ENCODE results near the gene ARPP21.

Gene ARPP21

DNA sequence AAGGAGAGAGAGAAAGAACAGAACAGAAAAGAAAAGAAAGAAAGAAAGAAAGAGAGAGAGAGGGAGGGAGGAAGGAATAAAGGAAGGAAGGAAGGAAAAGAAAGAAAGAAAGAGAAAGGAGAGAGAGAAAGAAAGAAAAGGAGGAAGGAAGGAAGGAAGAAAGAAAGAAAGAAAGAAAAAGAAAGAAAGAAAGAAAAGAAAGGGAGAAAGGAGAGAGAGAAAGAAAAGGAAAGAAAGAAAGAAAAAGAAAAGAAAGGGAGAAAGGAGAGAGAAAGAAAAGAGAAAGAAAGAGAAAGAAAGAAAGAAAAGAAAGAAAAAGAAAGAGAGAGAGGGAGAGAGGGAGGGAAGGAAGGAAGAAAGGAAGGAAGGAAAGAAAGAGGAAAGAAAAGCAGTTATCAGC lies 108.8 kb downstream of the ARPP21 start:
- TF ChIP-seq, protein P1, sequence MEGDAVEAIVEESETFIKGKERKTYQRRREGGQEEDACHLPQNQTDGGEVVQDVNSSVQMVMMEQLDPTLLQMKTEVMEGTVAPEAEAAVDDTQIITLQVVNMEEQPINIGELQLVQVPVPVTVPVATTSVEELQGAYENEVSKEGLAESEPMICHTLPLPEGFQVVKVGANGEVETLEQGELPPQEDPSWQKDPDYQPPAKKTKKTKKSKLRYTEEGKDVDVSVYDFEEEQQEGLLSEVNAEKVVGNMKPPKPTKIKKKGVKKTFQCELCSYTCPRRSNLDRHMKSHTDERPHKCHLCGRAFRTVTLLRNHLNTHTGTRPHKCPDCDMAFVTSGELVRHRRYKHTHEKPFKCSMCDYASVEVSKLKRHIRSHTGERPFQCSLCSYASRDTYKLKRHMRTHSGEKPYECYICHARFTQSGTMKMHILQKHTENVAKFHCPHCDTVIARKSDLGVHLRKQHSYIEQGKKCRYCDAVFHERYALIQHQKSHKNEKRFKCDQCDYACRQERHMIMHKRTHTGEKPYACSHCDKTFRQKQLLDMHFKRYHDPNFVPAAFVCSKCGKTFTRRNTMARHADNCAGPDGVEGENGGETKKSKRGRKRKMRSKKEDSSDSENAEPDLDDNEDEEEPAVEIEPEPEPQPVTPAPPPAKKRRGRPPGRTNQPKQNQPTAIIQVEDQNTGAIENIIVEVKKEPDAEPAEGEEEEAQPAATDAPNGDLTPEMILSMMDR (conservative IDR thresholded peaks at IDR 0.05; ENCODE audit: low read depth, low read length) = no peak
- no peak for DNase-seq (ENCODE audit: low read depth)
- H3K4me3 ChIP-seq (ENCODE audit: low read length) = no peak overlapping the region

DNA sequence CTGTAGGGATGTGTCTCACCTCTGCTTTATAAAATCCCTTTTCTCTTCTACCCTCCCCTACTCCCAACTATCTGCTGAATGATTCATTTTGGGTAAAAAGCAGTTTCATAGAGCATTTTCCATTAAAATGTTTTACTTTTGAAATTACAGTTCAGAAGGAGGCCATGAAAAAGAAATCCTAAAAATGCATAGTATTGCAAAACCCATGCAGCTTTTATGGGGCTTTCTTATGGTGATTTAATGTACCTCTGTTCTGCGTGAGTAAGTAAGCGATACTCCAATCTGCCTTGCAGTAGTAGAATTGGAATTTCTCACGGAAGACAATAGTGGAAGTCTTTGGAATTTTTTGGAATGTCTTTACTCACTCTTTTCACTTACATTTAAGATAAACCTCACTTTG lies 111.9 kb downstream of the ARPP21 start:
- TF ChIP-seq, protein P1 (conservative IDR thresholded peaks at IDR 0.05; ENCODE audit: low read depth, low read length) = no peak
- no peak overlapping the region for H3K4me3 ChIP-seq (ENCODE audit: low read length)
- no peak for DNase-seq (ENCODE audit: low read depth)

DNA sequence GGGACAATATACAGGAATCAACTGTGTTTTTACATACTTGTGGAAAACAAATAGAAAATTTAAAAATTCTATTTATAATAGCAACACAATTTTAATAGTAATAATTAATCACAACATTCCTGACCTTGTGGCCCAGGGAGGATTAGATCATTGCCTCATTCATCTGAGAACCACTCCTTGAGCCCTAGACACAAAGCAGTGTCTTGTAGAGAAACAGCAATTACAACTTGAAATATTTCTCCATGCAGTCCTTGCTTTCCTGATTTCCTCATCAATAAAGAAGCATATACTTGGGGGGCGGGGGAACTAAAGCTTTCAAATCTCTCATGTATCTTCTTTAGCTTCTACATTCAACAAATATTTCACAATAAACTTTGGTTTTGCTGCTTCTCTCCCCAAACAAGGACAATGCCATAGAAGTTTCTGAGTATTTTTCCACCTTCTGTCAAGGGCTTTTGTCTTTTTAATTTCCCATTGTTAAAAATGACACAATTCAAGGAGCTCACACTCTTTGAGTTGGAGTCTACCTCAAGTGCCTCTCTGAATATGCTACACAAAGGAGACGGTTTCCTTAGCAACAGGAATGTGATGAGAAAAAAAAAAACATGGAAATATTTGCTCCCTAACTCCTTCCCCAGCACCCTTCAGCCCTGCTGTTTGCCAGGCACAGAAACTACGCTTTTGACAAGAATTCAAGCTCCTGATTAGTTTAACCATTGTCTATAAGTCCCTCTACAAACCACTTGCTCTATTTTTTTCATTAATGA lies 118.8 kb downstream of the ARPP21 start:
- TF ChIP-seq, protein P1 (conservative IDR thresholded peaks at IDR 0.05; ENCODE audit: low read depth, low read length) = no peak
- H3K4me3 ChIP-seq (ENCODE audit: low read length) = no peak overlapping the region
- DNase-seq (ENCODE audit: low read depth) = no peak

DNA sequence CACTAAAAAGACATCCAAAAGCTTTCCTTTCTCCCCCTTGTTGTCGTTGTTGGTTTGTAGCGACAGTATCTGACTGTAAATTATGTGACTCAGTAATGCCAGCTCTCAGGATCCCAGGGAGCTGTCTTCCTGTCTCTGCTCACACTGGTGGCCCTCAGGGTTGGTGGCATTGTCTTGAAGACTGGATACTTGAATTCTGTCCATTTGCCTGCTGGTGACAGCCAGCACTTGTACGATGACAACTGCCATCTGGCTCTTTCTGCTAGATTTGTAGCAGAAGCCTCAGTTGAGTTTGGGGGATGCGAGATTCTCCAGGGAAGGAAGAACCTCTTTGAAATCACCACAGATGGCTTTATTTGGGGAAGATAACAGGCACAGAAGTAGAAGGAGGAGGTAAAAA lies 120.8 kb downstream of the ARPP21 start:
- TF ChIP-seq, protein P1 (conservative IDR thresholded peaks at IDR 0.05; ENCODE audit: low read depth, low read length) = no peak
- no peak overlapping the region for H3K4me3 ChIP-seq (ENCODE audit: low read length)
- DNase-seq (ENCODE audit: low read depth) = no peak

DNA sequence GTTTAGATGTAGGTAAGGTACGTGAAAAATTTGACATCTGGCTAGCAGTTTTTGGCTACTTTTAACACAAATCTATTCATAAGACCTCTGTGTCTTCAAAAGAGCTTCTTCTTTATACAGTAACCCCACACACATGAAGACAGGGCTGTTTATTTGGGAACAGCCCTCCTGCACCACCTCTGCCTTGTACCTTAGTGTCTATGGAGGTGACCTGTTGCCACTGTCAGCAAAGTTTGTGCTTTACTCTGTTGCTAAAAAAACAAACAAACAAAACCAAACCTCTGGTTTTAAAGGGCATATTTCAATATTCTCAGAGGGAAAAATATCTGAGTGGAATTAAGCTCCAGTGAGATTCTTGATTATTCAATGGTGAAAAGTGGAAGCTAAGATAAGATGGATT lies 122.0 kb downstream of the ARPP21 start:
- TF ChIP-seq, protein P1 (conservative IDR thresholded peaks at IDR 0.05; ENCODE audit: low read depth, low read length) = no peak
- DNase-seq (ENCODE audit: low read depth) = no peak

DNA sequence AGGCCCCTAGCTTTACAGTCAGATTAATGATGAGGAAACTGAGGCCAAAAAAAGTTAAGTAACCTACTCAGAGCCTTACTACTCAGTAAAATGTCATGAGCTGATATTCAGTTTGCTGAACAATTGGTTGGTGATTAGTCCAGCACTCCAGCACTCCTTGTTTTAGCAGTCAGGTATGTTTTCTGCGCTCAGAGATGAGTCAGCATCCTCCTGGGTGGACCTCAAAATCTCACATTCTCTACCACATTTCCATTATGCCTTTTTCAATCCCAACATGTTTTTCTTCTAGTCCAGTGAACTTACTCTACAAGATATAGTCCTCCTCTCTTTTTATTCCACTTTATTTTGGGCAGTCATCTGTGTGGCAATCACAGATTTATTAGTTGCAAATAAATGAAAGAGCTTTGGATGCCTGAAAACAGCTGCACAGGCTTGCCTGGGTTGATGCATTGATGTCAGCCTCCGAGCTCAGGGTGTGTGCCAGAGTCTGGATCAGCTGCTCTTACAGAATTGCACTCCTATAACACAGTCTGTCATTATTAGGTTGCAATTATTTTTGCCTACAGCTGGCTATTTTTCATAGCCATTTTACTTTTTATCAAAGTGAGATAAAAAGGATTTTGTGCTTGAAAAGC lies 133.2 kb downstream of the ARPP21 start:
- TF ChIP-seq, protein P1 (conservative IDR thresholded peaks at IDR 0.05; ENCODE audit: low read depth, low read length) = no peak
- H3K4me3 ChIP-seq (ENCODE audit: low read length) = no peak overlapping the region

More for the DNA sequence above, 122.0 kb downstream of the ARPP21 start:
- H3K4me3 ChIP-seq (ENCODE audit: low read length) = no peak overlapping the region

DNA sequence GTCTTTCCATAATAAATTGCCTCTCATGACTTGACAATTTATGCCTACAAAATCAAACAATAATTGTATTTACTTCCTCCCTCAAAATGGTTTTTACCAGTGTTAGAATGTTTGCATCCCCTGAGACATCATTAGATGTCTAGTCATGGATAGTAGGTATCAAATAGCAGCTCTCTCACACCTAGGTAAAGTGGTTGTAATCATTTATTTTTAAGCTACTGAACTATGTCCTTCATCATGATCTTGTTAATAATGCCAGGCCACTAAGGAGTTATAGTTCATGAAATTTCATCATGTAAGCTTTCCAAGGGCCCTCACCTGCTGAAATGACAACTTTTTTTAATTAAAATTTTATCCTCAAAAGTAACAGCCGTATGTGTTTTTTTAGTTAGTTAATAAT lies 134.1 kb downstream of the ARPP21 start:
- TF ChIP-seq, protein P1 (conservative IDR thresholded peaks at IDR 0.05; ENCODE audit: low read depth, low read length) = no peak
- no peak for DNase-seq (ENCODE audit: low read depth)
- no peak overlapping the region for H3K4me3 ChIP-seq (ENCODE audit: low read length)

More for the DNA sequence above, 133.2 kb downstream of the ARPP21 start:
- no peak for DNase-seq (ENCODE audit: low read depth)

Data from retinal pigment epithelial cell (primary cell).